HEK293T (cell line): ENCODE measurements around the gene NKD2.

Experiments
- CTCF ChIA-PET: fragments of 350-600 bp; formaldehyde crosslinking; extraction: SDS; loops from one replicate; lab custom pipeline; 2021; ENCODE audit warnings: antibody characterized with exemption, inconsistent platforms; lab: Yijun Ruan, JAX
- POLR2A ChIA-PET: fragments of 350-600 bp; formaldehyde crosslinking; extraction: SDS; loops from one replicate; lab custom pipeline; 2020; ENCODE audit warnings: antibody characterized with exemption, inconsistent platforms; lab: Yijun Ruan, JAX
- DNase-seq: peaks from one replicate; pipeline ENCODE4 v3.0.0; 2012; ENCODE audit warnings: mixed read lengths; ENCODE audit errors: extremely low spot score
- ARNT ChIP-seq: fragments of 450-650 bp; IDR thresholded peaks from 2 replicates; pipeline ENCODE4 v1.6.1; 2017; ENCODE audit warnings: mild to moderate bottlenecking
- BHLHE40 ChIP-seq: fragments of 450-650 bp; IDR thresholded peaks from 2 replicates; pipeline ENCODE4 v1.6.1; 2016; ENCODE audit warnings: mild to moderate bottlenecking, moderate library complexity, borderline replicate concordance
- CTBP1 ChIP-seq: fragments of 450-650 bp; IDR thresholded peaks from 2 replicates; pipeline ENCODE4 v1.6.1; 2016; ENCODE audit warnings: borderline replicate concordance
- ELF4 ChIP-seq: fragments of 450-650 bp; IDR thresholded peaks from 2 replicates; pipeline ENCODE4 v1.6.1; 2017; ENCODE audit warnings: antibody characterized with exemption
- FOXA1 ChIP-seq: fragments of 450-650 bp; IDR thresholded peaks from 2 replicates; pipeline ENCODE4 v1.6.1; 2016; ENCODE audit warnings: mild to moderate bottlenecking
- FOXK2 ChIP-seq: fragments of 450-650 bp; IDR thresholded peaks from 2 replicates; pipeline ENCODE4 v1.6.1; 2016; ENCODE audit warnings: mild to moderate bottlenecking
- FOXM1 ChIP-seq: fragments of 450-650 bp; IDR thresholded peaks from 2 replicates; pipeline ENCODE4 v1.6.1; 2017; ENCODE audit warnings: mild to moderate bottlenecking, borderline replicate concordance
- HDGF ChIP-seq: fragments of 450-650 bp; IDR thresholded peaks from 2 replicates; pipeline ENCODE4 v1.6.1; 2017; ENCODE audit warnings: antibody characterized with exemption, borderline replicate concordance
- L3MBTL2 ChIP-seq: fragments of 450-650 bp; conservative IDR thresholded peaks from 2 replicates; pipeline ENCODE4 v1.6.1; 2016; ENCODE audit warnings: mild to moderate bottlenecking
- NFRKB ChIP-seq: fragments of 450-650 bp; IDR thresholded peaks from 2 replicates; pipeline ENCODE4 v1.6.1; 2016; ENCODE audit warnings: mild to moderate bottlenecking, moderate library complexity
- SP1 ChIP-seq: fragments of 450-650 bp; IDR thresholded peaks from 2 replicates; pipeline ENCODE4 v1.6.1; 2017
- SUZ12 ChIP-seq: fragments of 450-650 bp; IDR thresholded peaks from 2 replicates; pipeline ENCODE4 v1.6.1; 2016; ENCODE audit warnings: mild to moderate bottlenecking
- TARDBP ChIP-seq: fragments of 450-650 bp; IDR thresholded peaks from 2 replicates; pipeline ENCODE4 v1.6.1; 2016
- ZNF384 ChIP-seq: fragments of 450-650 bp; IDR thresholded peaks from 2 replicates; pipeline ENCODE4 v1.6.1; 2016
- TF ChIP-seq, protein P1 (sequence below): fragments of 450-650 bp; IDR thresholded peaks from 2 replicates; pipeline ENCODE4 v1.6.1; 2016

Gene NKD2

DNA sequence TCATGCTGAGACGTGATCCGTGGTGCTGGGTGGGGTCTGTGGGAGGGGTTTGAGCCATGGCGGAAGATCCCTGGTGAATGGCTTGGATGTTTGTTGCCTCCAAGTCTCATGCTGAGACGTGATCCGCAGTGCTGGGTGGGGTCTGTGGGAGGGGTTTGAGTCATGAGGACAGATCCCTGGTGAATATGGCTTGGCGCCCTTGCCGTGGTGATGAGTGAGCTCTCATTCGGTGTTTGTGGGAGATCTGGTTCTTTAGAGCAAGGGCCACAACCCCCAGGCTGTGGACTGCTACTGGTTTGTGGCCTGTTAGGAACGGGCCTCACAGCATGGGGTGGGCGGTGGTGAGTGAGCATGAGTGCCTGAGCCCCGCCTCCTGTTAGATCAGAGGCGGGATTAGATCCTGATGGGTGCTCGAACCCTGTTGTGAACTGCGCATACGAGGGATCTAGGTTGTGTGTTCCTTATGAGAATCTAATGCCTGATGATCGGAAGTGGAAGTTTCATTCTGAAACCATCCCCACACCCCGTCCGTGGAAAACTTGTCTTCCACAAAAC lies 31.2 kb downstream of the NKD2 start:
- TF ChIP-seq FOXM1, result no peak
- no peak for TF ChIP-seq L3MBTL2
- no peak for TF ChIP-seq CTBP1
- no peak for TF ChIP-seq ZNF384
- no peak for TF ChIP-seq FOXA1
- no peak for TF ChIP-seq SP1
- no peak for TF ChIP-seq TARDBP
- no peak for TF ChIP-seq FOXK2
- no peak for TF ChIP-seq ELF4
- TF ChIP-seq HDGF, result no peak
- POLR2A ChIA-PET, result no interaction called here
- DNase-seq, result no peak
- CTCF ChIA-PET, result no interaction called here

DNA sequence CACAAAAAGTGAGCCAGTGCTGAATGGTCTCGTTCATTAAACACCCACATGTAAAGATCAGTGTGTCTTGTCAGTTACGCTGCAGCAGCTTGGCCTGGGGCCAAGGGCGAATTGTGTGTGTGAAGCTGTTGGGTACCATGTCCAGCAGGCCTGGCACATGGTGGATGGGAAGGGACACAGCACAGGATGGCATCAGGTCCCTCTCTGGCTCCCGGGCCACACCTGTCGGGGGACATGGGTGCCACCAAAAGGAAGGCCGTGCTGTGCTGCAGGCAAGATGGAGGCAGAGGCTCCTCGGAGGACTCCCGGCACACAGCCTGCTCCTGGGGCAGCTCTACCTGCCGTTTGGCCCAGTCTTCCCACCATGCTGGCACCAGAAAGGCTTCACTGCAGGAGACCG lies 32.0 kb downstream of the NKD2 start:
- TF ChIP-seq, protein P1, sequence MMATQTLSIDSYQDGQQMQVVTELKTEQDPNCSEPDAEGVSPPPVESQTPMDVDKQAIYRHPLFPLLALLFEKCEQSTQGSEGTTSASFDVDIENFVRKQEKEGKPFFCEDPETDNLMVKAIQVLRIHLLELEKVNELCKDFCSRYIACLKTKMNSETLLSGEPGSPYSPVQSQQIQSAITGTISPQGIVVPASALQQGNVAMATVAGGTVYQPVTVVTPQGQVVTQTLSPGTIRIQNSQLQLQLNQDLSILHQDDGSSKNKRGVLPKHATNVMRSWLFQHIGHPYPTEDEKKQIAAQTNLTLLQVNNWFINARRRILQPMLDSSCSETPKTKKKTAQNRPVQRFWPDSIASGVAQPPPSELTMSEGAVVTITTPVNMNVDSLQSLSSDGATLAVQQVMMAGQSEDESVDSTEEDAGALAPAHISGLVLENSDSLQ, result no peak
- TF ChIP-seq CTBP1, result no peak
- TF ChIP-seq BHLHE40, result no peak
- TF ChIP-seq ARNT, result no peak
- TF ChIP-seq SUZ12, result no peak
- no peak for DNase-seq
- ChIA-PET POLR2A (no interaction called here), CTCF (no interaction called here)

DNA sequence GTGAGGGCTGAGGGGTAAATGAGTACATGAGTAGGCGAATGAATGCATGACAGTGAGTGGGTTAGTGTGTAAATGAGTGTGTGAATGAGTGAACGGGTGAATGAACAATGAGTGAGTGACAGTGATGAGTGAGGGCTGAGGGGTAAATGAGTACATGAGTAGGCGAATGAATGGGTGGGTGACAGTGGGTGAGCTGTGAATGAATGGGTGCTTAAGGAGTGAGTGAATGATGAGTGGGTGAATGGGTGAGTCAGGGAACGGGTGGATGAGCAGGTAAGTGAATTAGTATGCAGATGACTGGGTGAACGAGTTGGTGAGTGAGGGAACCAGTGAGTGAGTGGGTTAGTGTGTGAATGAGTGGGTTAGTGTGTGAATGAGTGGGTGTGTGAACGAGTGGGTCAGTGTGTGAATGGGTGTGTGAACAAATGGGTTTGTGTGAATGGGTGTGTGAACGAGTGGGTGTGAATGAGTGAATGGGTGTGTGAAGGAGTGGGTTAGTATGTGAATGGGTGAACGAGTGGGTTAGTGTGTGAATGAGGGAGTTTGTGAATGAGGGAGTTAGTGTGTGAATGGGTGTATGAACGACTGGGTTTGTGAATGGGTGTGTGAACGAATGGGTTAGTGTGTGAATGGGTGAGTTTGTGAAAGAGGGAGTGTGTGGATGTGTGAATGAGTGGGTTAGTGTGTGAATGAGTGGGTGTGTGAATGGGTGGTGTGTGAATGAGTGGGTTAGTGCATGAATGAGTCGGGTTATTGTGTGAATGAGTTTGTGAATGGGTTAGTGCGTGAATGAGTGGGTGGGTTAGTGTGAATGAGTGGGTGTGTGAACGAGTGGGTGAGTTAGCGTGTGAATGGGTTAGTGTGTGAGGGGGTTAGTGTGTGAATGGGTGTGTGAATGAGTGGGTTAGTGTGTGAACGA lies 32.9 kb downstream of the NKD2 start:
- DNase-seq, result no peak
- CTCF ChIA-PET, result no interaction called here
- TF ChIP-seq L3MBTL2 (no peak), BHLHE40 (no peak), TARDBP (peak; percentile 40; the same call in 1 of the 2 replicates), ZNF384 (no peak), NFRKB (no peak)
- TF ChIP-seq, protein P1, result no peak
- POLR2A ChIA-PET, result no interaction called here

DNA sequence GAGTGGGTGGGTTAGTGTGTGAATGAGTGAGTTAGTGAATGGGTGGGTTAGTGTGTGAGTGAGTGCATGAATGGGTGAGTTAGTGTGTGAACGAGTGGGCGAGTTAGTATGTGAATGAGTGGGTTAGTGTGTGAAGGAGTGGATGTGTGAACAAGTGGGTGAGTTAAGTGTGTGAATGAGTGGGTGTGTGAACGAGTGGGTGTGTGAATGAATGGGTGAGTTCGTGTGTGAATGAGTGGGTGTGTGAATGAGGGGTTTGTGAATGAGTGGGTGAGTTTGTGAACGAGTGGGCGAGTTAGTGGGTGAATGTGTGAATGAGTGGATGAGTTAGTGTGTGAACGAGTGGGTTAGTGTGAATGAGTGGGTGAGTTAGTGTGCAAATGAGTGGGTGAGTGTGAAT lies 34.0 kb downstream of the NKD2 start:
- CTCF ChIA-PET, result no interaction called here
- POLR2A ChIA-PET, result no interaction called here
- TF ChIP-seq SP1, result no peak
- TF ChIP-seq TARDBP, result 0 out of 2 replicates have a peak, but pooled peaks have one; percentile 2
- no peak for DNase-seq

DNA sequence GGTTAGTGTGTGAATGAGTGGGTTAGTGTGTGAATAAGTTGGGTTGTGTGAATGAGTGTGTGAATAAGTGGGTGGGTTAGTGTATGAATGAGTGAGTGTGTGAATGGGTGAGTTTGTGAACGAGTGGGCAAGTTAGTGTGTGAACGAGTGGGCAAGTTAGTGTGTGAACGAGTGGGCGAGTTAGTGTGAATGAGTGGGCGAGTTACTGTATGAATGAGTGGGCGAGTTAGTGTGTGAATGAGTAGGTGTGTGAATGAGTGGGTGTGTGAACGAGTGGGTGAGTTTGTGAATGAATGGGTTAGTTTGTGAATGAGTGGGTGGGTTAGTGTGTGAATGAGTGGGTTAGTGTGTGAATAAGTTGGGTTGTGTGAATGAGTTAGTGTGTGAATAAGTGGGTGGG lies 34.7 kb downstream of the NKD2 start:
- no peak for TF ChIP-seq HDGF
- no peak for DNase-seq
- ChIA-PET CTCF (no interaction called here), POLR2A (no interaction called here)

DNA sequence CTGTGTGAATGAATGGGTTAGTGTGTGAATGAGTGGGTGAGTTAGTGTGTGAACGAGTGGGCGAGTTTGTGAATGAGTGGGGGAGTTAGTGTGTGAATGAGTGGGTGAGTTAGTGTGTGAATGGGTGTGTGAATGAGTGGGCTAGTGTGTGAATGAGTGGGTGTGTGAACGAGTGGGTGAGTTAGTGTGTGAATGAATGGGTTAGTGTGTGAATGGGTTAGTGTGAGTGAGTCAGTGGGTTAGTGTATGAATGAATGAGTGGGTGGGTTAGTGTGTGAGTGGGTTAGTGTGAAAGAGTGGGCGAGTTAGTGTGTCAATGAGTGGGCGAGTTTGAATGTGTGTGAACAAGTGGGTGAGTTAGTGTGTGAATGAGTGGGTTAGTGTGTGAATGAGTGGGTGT lies 35.5 kb downstream of the NKD2 start:
- no peak for TF ChIP-seq ARNT
- peak; percentile 72 for TF ChIP-seq TARDBP
- no peak for TF ChIP-seq BHLHE40
- CTCF ChIA-PET, result no interaction called here
- POLR2A ChIA-PET, result no interaction called here
- no peak for DNase-seq

DNA sequence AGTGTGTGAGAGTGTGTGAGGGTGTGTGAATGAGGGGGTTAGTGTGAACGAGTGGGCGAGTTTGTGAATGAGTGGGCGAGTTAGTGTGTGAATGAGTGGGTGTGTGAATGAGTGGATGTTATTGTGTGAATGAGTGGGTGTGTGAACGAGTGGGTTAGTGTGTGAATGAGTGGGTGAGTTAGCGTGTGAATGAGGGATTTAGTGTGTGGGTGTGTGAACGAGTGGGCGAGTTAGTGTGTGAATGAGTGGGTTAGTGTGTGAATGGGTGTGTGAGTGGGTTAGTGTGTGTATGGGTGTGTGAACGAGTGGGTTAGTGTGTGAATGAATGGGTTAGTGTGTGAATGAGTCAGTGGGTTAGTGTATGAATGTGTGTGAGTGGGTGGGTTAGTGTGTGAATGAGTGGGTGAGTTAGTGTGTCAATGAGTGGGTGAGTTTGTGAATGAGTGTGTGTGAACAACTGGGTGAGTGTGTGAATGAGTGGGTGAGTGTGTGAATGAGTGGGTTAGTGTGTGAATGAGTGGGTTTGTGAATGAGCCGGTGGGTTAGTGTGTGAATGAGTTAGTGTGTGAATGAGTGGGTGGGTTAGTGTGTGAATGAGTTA lies 37.5 kb downstream of the NKD2 start:
- TF ChIP-seq TARDBP, result peak; percentile 44
- no peak for TF ChIP-seq FOXM1
- no peak for TF ChIP-seq ARNT
- no peak for TF ChIP-seq SUZ12
- no peak for TF ChIP-seq SP1
- TF ChIP-seq, protein P1, result no peak
- no peak for TF ChIP-seq ELF4
- TF ChIP-seq ZNF384, result no peak
- ChIA-PET POLR2A (no interaction called here), CTCF (no interaction called here)
- DNase-seq, result no peak
